Embryonic facial prominence (tissue), 1 donor: ENCODE measurements around the gene TENM3.

Experiments
- DNase-seq: peaks from one replicate; pipeline ENCODE4 v3.0.0-alpha.2; 2016; ENCODE audit errors: extremely low spot score

Gene TENM3

DNA sequence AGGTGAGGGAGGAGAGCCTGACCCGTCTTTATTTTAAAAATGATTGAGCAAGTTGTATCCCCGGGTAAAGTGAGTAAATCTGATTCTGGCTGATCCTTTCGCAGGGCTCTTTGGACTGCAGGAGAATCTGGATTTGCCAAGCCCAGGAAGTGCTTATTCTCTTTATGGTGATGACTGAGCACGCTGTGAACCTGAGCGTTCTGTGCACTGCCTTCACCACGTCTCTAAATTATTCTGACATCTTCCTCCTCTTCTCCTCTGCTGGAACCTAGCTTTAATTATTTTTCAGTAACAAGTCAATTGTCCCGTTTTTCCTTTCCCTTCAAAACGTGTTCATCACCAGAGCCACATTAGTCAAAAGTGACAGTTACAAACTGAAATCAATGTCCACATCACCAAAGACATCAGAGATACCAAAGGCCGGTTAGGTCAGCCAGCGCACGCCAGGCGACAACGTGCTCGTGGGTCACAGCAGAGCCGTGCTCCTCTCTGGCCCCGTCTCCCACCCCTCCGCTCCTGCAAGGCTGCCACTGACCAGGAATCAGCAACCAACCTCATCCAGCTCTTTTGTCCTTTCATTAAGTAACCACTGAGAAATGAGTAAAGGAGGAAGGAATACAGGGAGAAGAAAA lies 599.7 kb downstream of the TENM3 start:
- no peak for DNase-seq

DNA sequence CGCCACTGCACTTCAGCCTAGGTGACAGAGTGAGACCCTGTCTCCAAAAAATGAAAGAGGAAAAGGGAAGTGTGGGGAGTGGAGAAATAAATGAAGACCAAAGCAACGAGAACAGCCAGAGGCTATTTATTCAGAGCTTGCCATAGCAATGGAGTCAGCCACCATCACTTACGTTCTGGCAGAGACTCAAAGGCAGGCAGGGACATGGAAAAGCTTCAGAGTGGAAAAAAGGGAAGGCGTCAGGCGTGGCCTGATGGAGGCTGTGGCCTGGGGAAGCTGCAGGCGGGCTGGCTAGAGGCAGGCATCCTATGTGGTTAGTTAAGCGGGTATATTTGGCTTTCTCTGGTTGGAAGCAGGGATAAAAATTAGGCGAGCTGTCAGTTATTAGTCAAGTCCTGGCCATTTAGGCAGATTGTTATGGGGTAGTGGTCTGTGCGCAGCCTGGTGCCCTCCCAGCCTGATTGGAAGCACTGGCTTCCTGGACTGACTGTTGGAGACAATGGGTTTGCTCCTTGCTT lies 600.7 kb downstream of the TENM3 start:
- DNase-seq = no peak

DNA sequence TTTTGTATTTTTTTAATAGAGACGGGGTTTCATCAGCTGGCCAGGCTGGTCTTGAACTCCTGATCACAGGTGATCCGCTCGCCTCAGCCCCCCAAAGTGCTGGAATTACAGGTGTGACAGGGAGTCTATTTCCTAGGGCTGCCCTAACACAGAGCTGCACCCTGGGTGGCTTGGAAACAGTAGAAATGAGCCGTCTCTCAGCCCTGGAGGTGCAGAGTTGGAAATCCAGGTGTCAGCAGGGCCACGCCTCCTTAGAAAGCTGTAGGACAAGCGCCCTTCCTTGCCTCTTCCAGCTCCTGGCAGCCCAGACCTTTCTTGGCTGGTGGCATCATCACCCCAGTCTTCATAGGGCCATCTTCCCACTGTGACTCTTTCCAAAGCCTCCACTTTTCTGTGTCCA lies 602.4 kb downstream of the TENM3 start:
- DNase-seq = no peak

DNA sequence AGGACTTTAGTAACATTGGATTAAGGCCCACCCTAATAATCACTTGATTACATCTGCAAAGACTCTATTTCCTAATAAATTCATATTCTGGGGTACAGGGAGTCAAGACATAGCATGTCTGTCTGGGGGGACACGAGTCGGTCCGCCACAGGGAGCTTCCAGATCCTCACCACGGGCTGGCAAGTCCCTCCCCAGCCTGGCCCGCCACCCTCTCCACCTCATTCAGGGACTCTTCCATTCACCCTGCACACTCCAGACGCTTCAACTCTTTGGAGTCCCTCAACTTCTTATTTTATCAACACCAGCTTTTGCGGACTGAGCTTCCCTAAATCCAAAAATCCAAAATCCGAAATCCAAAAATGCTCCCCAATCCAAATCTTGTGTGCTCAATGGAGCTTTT lies 602.8 kb downstream of the TENM3 start:
- no peak for DNase-seq

DNA sequence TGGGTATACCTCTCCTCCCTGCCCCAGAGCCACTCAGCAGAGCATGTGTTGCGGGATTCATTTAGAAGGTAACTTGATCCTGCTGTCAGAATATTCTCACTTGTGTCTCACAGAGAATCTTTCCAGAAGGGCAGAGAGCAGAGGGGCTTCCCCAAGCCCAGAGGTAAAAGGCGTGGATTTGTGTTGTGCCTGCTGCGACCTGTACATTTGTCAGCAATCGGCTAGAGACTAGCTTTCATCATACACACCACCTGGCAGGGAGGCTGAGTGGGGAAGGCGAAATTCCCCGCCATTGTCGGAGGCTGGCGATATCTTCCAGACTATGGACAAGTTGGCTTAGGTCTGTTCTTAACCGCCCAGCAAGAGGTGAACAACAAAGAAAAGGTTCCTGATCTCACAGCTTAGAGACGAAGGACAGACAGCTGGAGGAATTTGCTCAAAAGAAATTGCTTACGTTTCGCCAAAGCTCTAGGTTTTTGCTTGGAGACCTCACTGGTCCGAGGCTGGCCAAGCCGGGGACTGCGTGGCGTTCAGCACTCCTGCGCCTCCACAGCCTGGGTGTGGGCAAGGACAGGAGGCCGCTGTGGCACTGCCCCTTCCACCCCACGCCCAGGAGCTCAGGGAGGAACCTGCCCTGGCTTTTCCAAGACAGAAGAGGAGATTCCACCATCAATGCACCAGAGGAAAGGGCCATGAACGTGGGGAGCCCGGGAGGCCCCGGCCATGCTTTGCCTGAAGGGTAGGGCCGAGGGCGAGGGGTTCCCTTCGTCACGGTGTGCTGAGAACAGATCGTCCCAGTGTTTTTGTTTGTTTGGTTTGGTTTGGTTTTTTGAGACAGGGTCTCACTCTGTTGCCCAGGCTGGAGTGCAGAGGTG lies 604.6 kb downstream of the TENM3 start:
- DNase-seq = no peak

DNA sequence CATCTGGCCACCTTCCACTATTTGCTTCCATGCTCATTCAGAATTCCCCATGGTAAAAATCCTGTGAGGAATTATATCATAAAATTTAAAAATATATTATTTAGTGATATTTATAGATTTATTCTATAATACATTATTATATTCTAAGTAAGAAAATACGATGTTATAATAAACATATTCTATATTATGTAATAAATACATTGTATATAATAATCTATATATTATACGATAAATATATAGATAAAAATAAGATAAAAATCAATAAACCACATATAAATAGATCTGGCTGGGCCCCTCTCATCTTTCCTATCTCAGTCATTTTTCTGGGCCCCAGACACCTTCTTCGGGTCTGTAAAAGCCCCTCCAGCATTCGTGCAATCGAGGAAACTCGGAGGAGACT lies 605.5 kb downstream of the TENM3 start:
- no peak for DNase-seq
